ENCODE results near the gene TTL. TPM values are rescaled to one million over a fixed set of nuclear protein-coding genes. Genes with fewer than 3 reads are reported as not detected.
"Not testable (repeated sequence)": the region's sequence is repeated elsewhere in the genome, so short reads cannot be mapped to it uniquely, and the experiment has no call there.

The TTL gene
- total RNA-seq, 1 donor from 2014 or later = 58.6 TPM

DNA sequence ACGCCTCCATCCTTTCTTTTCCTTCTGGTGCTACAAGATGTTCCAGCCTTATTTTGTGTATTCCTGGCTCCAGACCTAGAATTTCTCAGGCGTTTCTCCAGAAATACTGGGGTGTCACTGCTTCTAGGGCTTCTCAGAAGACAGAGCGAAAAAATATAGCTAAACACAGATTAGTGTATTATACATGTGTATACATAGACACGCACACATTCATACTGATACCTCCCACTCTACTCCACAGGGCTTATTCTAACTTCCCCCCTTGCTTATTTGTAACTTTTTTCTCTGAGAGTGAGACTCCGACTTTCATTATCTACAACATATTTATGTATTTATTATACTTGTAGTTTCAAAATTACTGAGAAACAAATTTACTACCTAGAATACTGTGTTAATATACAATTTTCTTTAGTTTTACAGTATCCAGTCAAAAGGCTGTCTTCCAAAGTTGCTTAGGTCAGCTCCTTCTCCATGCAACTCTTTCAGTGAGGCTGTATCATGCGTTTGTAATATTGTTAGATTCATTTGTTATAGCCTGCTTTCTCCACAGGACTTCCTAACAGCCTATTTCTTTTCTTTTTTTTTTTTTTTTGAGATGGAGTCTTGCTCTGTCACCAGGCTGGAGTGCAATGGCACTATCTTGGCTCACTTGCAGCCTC is 43.2 kb upstream of the TTL start:
- H3K4me3 Mint-ChIP-seq; H3K27me3 Mint-ChIP-seq; H3K36me3 Mint-ChIP-seq; H3K4me1 Mint-ChIP-seq (ENCODE audit: unreplicated experiment); H3K27ac Mint-ChIP-seq; H3K9me3 Mint-ChIP-seq; DNase-seq (ENCODE audit: extremely low spot score, unreplicated experiment): not testable (repeated sequence)

- H3K27ac Mint-ChIP-seq; DNase-seq (ENCODE audit: extremely low spot score, unreplicated experiment); H3K4me1 Mint-ChIP-seq (ENCODE audit: unreplicated experiment); H3K36me3 Mint-ChIP-seq; H3K27me3 Mint-ChIP-seq; H3K4me3 Mint-ChIP-seq; H3K9me3 Mint-ChIP-seq: not testable (repeated sequence)
These were observed 37.7 kb upstream of the TTL start for GRCh38 chr2:112444256-112444655.

- Mint-ChIP-seq H3K36me3 (no peaks in the 10 kb centered on the region), H3K27ac (no peak overlapping the region), H3K4me1 (ENCODE audit: unreplicated experiment) (no peaks in the 10 kb centered on the region), H3K27me3 (no peaks in the 10 kb centered on the region), H3K9me3 (peaks cover 10% of the 10 kb centered on the region), H3K4me3 (no peak overlapping the region)
- DNase-seq (ENCODE audit: extremely low spot score, unreplicated experiment) = no peak
- TF ChIP-seq, protein P1, sequence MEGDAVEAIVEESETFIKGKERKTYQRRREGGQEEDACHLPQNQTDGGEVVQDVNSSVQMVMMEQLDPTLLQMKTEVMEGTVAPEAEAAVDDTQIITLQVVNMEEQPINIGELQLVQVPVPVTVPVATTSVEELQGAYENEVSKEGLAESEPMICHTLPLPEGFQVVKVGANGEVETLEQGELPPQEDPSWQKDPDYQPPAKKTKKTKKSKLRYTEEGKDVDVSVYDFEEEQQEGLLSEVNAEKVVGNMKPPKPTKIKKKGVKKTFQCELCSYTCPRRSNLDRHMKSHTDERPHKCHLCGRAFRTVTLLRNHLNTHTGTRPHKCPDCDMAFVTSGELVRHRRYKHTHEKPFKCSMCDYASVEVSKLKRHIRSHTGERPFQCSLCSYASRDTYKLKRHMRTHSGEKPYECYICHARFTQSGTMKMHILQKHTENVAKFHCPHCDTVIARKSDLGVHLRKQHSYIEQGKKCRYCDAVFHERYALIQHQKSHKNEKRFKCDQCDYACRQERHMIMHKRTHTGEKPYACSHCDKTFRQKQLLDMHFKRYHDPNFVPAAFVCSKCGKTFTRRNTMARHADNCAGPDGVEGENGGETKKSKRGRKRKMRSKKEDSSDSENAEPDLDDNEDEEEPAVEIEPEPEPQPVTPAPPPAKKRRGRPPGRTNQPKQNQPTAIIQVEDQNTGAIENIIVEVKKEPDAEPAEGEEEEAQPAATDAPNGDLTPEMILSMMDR (conservative IDR thresholded peaks at IDR 0.05) = no peak
These were observed 32.1 kb upstream of the TTL start for GRCh38 chr2:112449854-112450253.

- Mint-ChIP-seq H3K9me3 (peaks cover 10% of the 10 kb centered on the region), H3K27ac (no peak overlapping the region), H3K27me3 (no peaks in the 10 kb centered on the region), H3K4me3 (no peak overlapping the region), H3K4me1 (ENCODE audit: unreplicated experiment) (no peaks in the 10 kb centered on the region), H3K36me3 (no peaks in the 10 kb centered on the region)
- DNase-seq (ENCODE audit: extremely low spot score, unreplicated experiment) = no peak
- TF ChIP-seq, protein P1 (conservative IDR thresholded peaks at IDR 0.05) = no peak
These were observed 30.6 kb upstream of the TTL start for GRCh38 chr2:112451317-112451716.

GRCh38 chr2:112454586-112454985 is 27.4 kb upstream of the TTL start:
- Mint-ChIP-seq H3K27ac (no peak overlapping the region), H3K36me3 (no peaks in the 10 kb centered on the region), H3K4me3 (no peak overlapping the region), H3K9me3 (peaks cover 10% of the 10 kb centered on the region), H3K27me3 (no peaks in the 10 kb centered on the region), H3K4me1 (ENCODE audit: unreplicated experiment) (no peaks in the 10 kb centered on the region)
- TF ChIP-seq, protein P1 (conservative IDR thresholded peaks at IDR 0.05) = no peak
- DNase-seq (ENCODE audit: extremely low spot score, unreplicated experiment) = no peak

DNA sequence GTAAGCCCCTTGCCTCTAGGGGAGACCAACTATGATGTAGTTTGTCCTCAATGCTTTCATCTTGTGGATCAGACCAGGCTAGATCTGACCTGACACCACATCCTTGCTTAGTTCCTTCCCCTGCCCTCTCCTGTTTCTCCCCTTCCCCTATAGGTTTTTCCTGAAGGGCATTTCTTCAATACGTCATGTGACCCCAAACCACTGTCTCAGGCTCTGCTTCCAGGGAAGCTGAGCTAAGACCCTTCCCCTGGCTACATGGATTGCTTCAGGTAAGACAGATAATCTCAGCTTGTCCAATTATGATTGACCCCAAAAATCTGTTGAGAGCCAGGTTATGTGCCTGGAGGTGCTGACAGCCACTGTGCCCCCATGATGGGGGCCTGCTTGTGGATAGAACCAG is 22.6 kb upstream of the TTL start:
- no peak for DNase-seq (ENCODE audit: extremely low spot score, unreplicated experiment)
- H3K36me3 Mint-ChIP-seq = no peaks in the 10 kb centered on the region
- H3K27me3 Mint-ChIP-seq = no peaks in the 10 kb centered on the region
- no peaks in the 10 kb centered on the region for H3K4me1 Mint-ChIP-seq (ENCODE audit: unreplicated experiment)
- no peak overlapping the region for H3K4me3 Mint-ChIP-seq
- H3K27ac Mint-ChIP-seq = no peak overlapping the region
- H3K9me3 Mint-ChIP-seq = no peaks in the 10 kb centered on the region
- TF ChIP-seq, protein P1 (conservative IDR thresholded peaks at IDR 0.05) = no peak

GRCh38 chr2:112462178-112462577 is 19.8 kb upstream of the TTL start:
- H3K36me3 Mint-ChIP-seq = no peaks in the 10 kb centered on the region
- H3K27me3 Mint-ChIP-seq = no peaks in the 10 kb centered on the region
- no peak for DNase-seq (ENCODE audit: extremely low spot score, unreplicated experiment)
- TF ChIP-seq, protein P1 (conservative IDR thresholded peaks at IDR 0.05) = no peak
- H3K9me3 Mint-ChIP-seq = no peaks in the 10 kb centered on the region
- H3K27ac Mint-ChIP-seq = no peak overlapping the region
- no peak overlapping the region for H3K4me3 Mint-ChIP-seq
- no peaks in the 10 kb centered on the region for H3K4me1 Mint-ChIP-seq (ENCODE audit: unreplicated experiment)
